Activated naive CD4-positive, alpha-beta T cell treated with anti-CD3 and anti-CD28 coated beads, Interleukin-2, amount 50 U/mL, for 16 hours (primary cell): ENCODE data around the gene DNTTIP2.
A peak's percentile ranks its signal among the peaks of the same experiment; 100 is the strongest.
"Not testable (repeated sequence)": the region's sequence is repeated elsewhere in the genome, so short reads cannot be mapped to it uniquely, and the experiment has no call there.

Source experiments
- DNase-seq: peaks from one replicate; pipeline ENCODE4 v3.0.0-alpha.2; 2020

DNTTIP2 gene, protein sequence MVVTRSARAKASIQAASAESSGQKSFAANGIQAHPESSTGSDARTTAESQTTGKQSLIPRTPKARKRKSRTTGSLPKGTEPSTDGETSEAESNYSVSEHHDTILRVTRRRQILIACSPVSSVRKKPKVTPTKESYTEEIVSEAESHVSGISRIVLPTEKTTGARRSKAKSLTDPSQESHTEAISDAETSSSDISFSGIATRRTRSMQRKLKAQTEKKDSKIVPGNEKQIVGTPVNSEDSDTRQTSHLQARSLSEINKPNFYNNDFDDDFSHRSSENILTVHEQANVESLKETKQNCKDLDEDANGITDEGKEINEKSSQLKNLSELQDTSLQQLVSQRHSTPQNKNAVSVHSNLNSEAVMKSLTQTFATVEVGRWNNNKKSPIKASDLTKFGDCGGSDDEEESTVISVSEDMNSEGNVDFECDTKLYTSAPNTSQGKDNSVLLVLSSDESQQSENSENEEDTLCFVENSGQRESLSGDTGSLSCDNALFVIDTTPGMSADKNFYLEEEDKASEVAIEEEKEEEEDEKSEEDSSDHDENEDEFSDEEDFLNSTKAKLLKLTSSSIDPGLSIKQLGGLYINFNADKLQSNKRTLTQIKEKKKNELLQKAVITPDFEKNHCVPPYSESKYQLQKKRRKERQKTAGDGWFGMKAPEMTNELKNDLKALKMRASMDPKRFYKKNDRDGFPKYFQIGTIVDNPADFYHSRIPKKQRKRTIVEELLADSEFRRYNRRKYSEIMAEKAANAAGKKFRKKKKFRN

DNA sequence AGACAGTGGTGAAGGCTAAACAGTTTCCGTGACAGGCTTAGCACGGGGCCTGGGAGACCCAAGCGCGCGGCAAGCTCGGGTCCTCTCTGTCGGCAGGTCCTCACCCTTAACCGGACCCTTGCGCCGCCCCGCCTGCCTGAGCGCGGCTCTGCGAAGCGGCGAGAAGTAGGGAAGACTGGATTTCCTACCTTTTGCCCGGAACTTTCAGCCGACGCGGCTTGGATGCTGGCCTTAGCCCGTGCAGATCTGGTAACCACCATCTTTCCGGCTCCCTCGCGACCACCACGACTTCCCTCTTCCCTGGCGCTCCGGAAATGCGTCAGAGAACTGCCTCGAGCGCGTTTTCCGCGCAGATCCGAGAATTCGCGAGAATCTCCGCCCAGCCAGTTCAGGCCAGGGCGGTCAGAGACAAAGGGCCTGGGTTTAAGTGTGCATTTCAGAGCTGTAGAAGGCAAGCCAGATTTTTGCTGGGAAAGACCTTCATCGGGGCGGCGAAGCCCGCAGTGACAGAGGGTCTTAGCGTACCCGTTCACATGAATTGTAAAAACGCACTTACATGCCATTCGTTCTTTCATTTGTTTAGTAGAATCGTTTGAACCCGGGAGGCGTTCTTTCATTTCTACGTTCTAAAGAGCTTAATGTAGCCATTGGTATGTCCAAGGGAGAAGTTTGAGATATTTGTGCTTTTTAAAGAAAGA is at the start of gene DNTTIP2:
DNTTIP2 (minus strand) TSS at position 318 of the 698 bp plus-strand sequence; CDS start at position 260, 58 bp downstream.
- DNase-seq = peak; percentile 87

DNA sequence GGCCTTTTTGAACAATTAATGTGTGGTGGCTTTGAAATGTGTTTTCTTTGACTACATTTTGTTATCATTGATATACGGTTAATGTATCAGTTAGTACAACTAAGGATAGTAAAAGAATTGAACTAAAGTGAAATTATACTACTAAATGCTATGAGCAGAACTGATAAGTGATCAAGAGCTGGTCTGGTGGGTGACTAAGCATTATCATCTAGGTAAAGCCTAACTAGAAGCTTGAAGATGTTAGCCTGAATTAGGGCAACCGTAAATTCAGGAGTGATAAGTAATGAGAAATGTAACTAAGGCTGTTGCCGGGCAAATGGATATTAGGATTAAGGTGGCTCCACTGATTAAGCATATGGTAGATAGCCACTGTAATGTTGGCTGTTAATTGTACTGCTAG is 46.2 kb upstream of the DNTTIP2 start:
- no peak for DNase-seq

GRCh38 chr1:93919780-93920179 is 40.8 kb upstream of the DNTTIP2 start:
- DNase-seq = no peak

- DNase-seq = no peak
These were observed 38.3 kb upstream of the DNTTIP2 start for GRCh38 chr1:93917302-93917701.

GRCh38 chr1:93910880-93911279 is 31.9 kb upstream of the DNTTIP2 start:
- DNase-seq = not testable (repeated sequence)

GRCh38 chr1:93910305-93910704 is 31.3 kb upstream of the DNTTIP2 start:
- DNase-seq = no peak

- peak; percentile 92 for DNase-seq
These were observed 30.4 kb upstream of the DNTTIP2 start, which contains the start of gene GCLM for GRCh38 chr1:93909146-93910050. Gene GCLM (minus strand): TSS chr1:93909430. CDS start chr1:93909163, 267 bp downstream.

DNA sequence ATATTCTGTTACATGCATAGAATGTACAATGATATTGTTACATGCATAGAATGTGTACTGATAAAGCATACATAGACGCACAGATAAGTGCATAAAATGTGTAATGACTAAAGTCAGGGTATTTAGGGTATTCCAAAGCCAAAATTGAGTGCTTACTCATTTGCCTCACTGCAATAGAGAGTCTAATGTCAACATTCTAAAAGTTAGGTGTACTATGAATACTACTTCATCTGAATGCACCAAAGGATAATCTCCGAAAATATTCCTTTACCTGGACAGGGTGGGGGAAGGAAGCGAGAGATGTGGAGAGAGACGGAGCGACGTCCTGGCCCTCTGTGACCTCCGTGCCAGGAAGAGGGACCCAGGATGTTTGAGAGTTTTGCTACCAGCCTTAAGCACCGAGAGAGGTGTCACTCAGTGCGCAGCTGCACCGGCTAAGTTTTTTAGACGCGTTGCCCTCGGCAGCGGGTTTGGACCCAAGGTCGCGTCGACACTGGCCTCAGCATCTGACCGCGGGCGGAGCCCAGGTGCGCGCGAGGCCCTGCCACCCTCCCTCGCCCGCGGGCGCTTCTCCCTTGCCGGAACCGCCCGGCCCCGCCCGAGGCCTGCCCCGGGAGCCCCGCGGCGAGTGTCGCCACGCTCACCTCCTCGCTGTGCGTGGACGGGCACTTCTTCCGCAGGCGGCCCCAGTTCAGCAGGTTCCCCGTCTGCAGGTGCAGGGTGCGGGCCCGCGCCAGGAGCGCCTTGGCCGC is 29.6 kb upstream of the DNTTIP2 start:
- DNase-seq = peak; percentile 55

DNA sequence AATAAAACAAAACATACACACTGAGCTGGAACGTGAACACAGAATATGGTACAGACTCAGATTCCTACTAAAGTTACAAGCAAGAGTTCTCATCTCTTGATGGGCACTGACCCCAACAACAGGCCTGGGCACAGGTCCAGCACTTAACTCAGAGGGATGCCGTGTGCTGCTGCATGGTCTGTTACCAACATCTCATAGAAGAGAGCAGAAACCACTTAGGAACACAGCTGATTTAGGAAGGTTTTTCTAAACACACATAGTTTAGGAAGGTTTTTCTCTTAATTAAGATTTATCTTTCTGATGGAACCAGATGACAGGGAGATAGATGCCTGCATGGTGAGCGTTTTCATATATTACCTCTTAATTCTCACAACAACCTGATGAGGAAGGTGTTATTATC is 28.7 kb upstream of the DNTTIP2 start:
- DNase-seq = no peak

DNA sequence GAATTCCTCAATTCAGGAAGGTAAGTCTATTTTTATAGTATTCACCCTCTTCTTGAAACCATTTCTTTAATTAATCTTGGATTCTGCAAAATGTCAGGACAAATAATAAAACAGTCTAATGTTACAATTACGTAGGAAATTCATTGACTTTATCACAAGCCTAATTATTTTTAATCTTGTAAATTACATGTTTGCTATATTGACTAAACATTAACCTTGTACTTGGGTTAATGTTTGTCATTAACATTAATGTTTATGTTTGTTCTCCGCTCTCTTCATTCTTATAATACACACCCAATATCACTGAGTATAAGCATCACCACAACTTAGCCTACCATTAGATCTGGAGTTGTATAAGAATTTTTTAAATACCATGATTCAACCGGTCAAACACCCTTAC is 27.5 kb upstream of the DNTTIP2 start:
- DNase-seq = no peak

DNA sequence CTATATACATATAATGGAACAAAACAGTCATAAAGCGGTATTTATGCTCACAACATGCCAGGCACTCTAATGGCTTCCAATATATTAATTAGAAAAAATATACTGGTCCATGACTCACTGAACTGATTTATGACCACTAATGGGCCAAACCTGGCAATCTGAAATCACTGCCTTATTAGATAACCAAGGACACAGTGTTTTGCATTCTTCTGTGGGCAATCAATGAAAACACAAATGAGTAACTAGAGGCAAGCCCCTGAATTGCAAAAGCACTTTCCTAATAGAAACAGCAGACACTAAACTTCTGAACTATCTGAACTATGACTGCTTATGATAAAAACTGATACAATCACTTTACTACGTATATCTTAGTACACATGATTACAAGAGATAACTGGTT is 26.7 kb upstream of the DNTTIP2 start:
- no peak for DNase-seq

DNA sequence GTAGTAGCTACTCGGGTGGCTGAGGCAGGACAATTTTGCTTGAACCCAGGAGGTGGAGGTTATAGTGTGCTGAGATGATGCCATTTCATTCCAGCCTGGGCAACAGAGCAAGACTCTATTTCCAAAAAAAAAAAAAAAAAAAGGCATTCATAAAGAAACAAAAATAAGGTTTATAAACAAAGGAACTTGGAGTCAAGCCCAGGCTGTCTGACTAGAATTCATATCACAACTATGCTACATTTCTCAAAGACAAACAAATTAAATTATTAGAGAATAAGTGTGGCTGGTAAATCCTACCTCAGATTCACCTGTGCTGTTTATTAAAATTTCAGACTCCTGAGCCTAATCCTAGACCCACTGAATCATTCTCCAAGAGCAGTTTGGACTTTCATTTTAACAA is 26.0 kb upstream of the DNTTIP2 start:
- DNase-seq = no peak

DNA sequence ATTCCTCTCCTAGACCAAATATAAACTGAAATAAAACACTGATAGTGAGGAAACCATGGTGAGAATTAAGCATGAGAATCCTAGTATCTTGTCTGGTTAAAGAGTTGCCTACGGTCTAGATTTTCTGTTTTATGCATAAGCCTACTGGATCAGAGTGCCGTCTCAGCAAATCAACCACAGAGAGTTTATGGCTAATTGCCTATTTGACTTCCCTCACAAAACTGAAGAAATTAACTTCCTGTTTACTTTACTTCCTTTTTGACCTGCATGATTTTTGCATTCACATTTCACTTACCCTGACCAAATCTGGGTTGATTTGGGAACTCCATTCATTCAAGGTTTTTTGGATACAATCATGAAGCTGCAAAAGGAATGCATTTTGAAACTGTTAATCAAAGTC is 25.2 kb upstream of the DNTTIP2 start:
- no peak for DNase-seq

DNA sequence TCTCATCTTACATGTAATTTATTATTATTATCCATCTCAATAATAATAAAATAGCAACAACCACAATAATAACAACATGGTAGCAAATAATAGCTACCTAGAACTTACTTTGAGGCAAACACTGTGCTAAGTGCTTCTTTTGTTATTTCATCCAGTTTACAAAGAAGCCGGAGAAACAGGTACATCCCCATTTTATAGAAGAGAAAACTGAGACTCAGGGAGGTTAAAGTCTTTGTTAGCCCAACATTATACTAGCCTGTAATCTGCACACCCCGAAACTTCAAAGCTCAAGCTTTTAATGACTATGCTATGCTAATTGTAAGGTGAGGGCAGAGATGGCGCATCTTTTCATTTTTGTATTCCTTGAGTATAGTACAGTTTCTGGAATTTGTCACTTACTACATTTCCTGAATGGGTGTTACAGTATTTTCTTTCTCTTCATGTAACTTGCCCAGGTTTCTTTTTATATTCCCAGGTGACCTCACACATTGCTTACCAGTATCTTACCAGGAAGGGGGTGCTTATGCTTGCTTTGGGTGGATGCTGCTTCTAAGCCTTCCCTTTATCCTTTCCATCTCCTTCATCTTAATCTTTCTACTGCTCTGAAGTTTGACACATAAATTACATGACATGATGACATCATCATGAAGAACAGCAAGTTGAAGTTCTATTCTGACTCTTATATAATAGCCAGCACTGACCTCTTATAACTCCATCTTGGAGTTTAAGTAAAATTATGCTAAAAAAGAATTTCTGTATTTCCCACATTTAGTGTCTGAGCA is 21.9 kb upstream of the DNTTIP2 start:
- DNase-seq = no peak

DNA sequence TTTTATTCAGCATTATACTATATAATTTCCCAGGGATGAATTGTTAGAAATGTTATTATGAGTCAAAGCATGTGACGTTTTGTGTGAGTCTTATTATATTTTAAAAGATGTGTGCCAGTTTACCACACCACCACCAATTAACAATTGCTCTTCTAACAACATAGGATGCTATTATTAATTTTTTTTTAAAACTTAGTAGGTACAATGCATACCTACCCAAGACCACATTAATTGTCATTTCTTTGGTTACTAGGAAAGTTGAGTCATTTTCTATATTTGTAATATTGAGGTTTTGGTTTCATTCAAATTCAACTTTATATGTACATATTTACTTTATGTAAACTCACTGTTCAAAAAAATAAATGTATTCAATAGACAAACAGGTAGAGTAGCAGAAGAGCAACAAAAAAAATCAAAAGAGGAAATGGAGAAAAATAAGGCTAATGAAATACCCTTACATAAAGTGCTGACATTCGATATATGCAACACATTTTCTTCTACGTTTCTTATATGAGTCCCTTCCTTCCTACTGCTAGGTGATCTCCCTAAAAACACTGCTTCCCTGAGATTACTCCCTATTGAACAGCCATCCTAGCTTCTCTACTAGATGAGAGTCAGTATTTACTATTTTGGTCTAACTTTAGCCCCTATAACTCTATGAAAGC is 20.7 kb upstream of the DNTTIP2 start:
- DNase-seq = no peak

DNA sequence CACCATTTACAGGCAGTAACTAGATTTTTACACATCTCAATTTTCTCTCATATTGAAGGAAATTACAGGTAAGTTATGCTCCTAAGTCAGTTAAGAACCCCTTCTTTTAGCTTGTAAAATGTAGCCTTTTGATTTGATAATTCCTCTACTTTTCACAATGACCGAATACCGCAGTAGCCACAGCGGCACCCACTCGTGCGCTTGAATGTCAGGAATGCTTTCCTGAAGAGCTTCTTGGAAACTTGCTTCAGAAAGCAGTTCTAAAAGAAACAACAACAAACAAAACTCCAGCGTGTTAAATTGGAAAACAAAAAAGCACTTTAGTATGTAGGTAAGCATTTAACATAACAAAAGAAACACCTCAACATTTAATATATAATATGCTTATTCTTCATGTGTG is 9.9 kb upstream of the DNTTIP2 start:
- no peak for DNase-seq

- DNase-seq = no peak
These were observed 3.3 kb upstream of the DNTTIP2 start for GRCh38 chr1:93882269-93882668.

GRCh38 chr1:93880731-93881130 is 1.7 kb upstream of the DNTTIP2 start:
- DNase-seq = no peak

- peak; percentile 37 for DNase-seq
These were observed 511 bp downstream of the DNTTIP2 start for GRCh38 chr1:93878501-93878888.

GRCh38 chr1:93877529-93877928 is 1.5 kb downstream of the DNTTIP2 start:
- DNase-seq = no peak
